Adrenal gland (tissue), 12 donors: ENCODE data around the gene LRRTM4. TPM values are rescaled to one million over a fixed set of nuclear protein-coding genes. Genes with fewer than 3 reads are reported as not detected.

Experiments used
- DNase-seq, 7 donors: peaks; one replicate each; pipeline ENCODE4 v3.0.0-alpha.2; 2019 to 2020
- H3K27ac ChIP-seq, 5 donors: fragments of 200-600 bp; sonication (generic) in 4 of 5; 1 replicate in 3 of 5; 2 replicates in 2 of 5; pipeline versions ENCODE4 v1.5.1 to v1.8.0; 2016 to 2020; ENCODE audit warnings: mild to moderate bottlenecking in 1 of 5
- H3K27me3 ChIP-seq: fragments of 200-600 bp; 2 replicates; pipeline ENCODE4 v1.8.0; 2021
- H3K36me3 ChIP-seq, 2 donors: fragments of 200-600 bp; replicated peaks in 1 of 2; 1 replicate in 1 of 2; 2 replicates in 1 of 2; pipeline versions ENCODE4 v1.5.1 to v1.8.0; 2018 to 2022
- H3K4me1 ChIP-seq, 2 donors: fragments of 200-600 bp; replicated peaks in 1 of 2; 1 replicate in 1 of 2; 2 replicates in 1 of 2; pipeline versions ENCODE4 v1.5.1 to v1.8.0; 2018 to 2021
- H3K4me3 ChIP-seq, 4 donors: fragments of 200-600 bp; sonication (generic) in 3 of 4; one replicate each; pipeline ENCODE4 v1.5.1; 2016 to 2018
- H3K9me3 ChIP-seq, 3 donors: fragments of 200-600 bp; sonication (generic) in 1 of 3; replicated peaks in 1 of 3; 1 replicate in 2 of 3; 2 replicates in 1 of 3; pipeline versions ENCODE4 v1.5.1 to v1.8.0; 2016 to 2021
- CTCF ChIP-seq, 6 experiments: fragments of 450-650 bp in 4 of 6; fragments of 200-600 bp in 2 of 6; sonication (generic) in 1 of 6; IDR thresholded peaks; 1 replicate in 5 of 6; 2 replicates in 1 of 6; pipeline versions ENCODE4 v1.5.1 to v1.8.0; 2016 to 2021; ENCODE audit warnings: antibody characterized with exemption in 6 of 6, mild to moderate bottlenecking in 2 of 6, moderate library complexity in 1 of 6
- POLR2A ChIP-seq, 2 donors: fragments of 450-650 bp; IDR thresholded peaks; one replicate each; pipeline ENCODE4 v1.6.1; 2017; ENCODE audit warnings: antibody characterized with exemption in 2 of 2, mild to moderate bottlenecking in 2 of 2, moderate library complexity in 1 of 2
- WGBS, 4 donors: extraction: QIAGEN DNeasy Blood & Tissue Kit in 2 of 4; methylation state at CpG; one replicate each; pipeline versions ENCODE4 v1.1.5 to v1.1.7; 2013 to 2017; 5-methylcytosine and 5-hydroxymethylcytosine counted together
- intact Hi-C, 2 donors: fragments of 100-400 bp; cut with DNase I; formaldehyde crosslinking; loops; one replicate each; pipeline versions ENCODE4 v1.14.1 to v1.15.0; 2022 to 2023
- polyA plus RNA-seq, 3 donors: library from polyadenylated mRNA; stranded (reverse); fragments of 200-250 nt in 2 of 3; fragments of 350-450 nt in 1 of 3; fragmentation: Illumina TruSeq in 1 of 3; extraction: RNeasy Lipid Tissue Mini Kit (QIAGEN cat#74804) in 1 of 3; gene quantifications; one replicate each; pipeline ENCODE4 v1.2.3, GENCODE V29; 2013 to 2014
- total RNA-seq, 9 donors: library from RNA; depleted of rRNA in 4 of 9; stranded (reverse); fragments of >200 nt in 4 of 9; fragments of 120-200 nt in 1 of 9; fragmentation: NEBNext Ultra II Directional in 1 of 9; extraction: Animal tissue kit (Norgen Biotek cat#: 25700) in 1 of 9; gene quantifications; one replicate each; pipeline versions ENCODE4 v1.1.0 to v1.2.4, GENCODE V29; 2013 to 2023
- donor health status: healthy with polysubstance abuse.
- donor health status: Bipolar disorder and iron deficiency.
- donor health status: DM: yes; HTN: yes; CAD: no.
- donor health status: DM: no; HTN: no; CAD: no.
- donor health status: DM: no; HTN: no; CAD: no.
- donor health status: DM: yes; HTN: yes; CAD: no.

LRRTM4 gene
- total and polyA plus RNA-seq, 12 donors: 0.07 to 0.67 (median 0.43) TPM; not detected in 4

GRCh38 chr2:77301441-77301840, 220.7 kb downstream of the LRRTM4 start:
- Histone ChIP-seq H3K27me3 (no peaks in the 10 kb centered on the region), H3K27ac (no peak overlapping the region), H3K36me3 (no peaks in the 10 kb centered on the region), H3K4me3 (no peak overlapping the region), H3K9me3 (no peaks in the 10 kb centered on the region), H3K4me1 (no peaks in the 10 kb centered on the region)
- 28 to 63% (median 46%) methylated on average over 1 of the region's 1 CpG for WGBS, 4 donors
- no peak for DNase-seq
- TF ChIP-seq POLR2A (IDR thresholded peaks at IDR 0.05): no peak
- no peak for TF ChIP-seq CTCF (IDR thresholded peaks at IDR 0.05)
- intact Hi-C loops: no loop called here

- no peak for DNase-seq
Measured at GRCh38 chr2:77296791-77297190, 225.4 kb downstream of the LRRTM4 start.

GRCh38 chr2:77294474-77294873, 227.7 kb downstream of the LRRTM4 start:
- no peak for DNase-seq
- intact Hi-C loops: no loop called here
- Histone ChIP-seq H3K4me1 (no peaks in the 10 kb centered on the region), H3K9me3 (no peaks in the 10 kb centered on the region), H3K4me3 (no peak overlapping the region), H3K27ac (no peak overlapping the region), H3K36me3 (no peaks in the 10 kb centered on the region), H3K27me3 (no peaks in the 10 kb centered on the region)
- 53 to 67% (median 59%) methylated on average over 2 of the region's 2 CpGs for WGBS, 4 donors
- TF ChIP-seq POLR2A (IDR thresholded peaks at IDR 0.05) (no peak), CTCF (IDR thresholded peaks at IDR 0.05) (no peak)

More at GRCh38 chr2:77296791-77297190, 225.4 kb downstream of the LRRTM4 start:
- 70 to 79% (median 79%) methylated on average over 5 of the region's 5 CpGs for WGBS, 4 donors
- TF ChIP-seq CTCF (IDR thresholded peaks at IDR 0.05) (no peak), POLR2A (IDR thresholded peaks at IDR 0.05) (no peak)
- intact Hi-C loops: no loop called here
- no peaks in the 10 kb centered on the region for H3K27me3 ChIP-seq
- no peaks in the 10 kb centered on the region for H3K4me1 ChIP-seq
- no peaks in the 10 kb centered on the region for H3K36me3 ChIP-seq
- H3K9me3 ChIP-seq: no peaks in the 10 kb centered on the region
- H3K27ac ChIP-seq: no peak overlapping the region
- H3K4me3 ChIP-seq: no peak overlapping the region

- 38 to 59% (median 47%) methylated on average over 1 of the region's 1 CpG for WGBS, 4 donors
- H3K36me3 ChIP-seq: no peaks in the 10 kb centered on the region
- intact Hi-C loops: no loop called here
Measured at GRCh38 chr2:77284353-77284752, 237.8 kb downstream of the LRRTM4 start.

More at GRCh38 chr2:77284353-77284752, 237.8 kb downstream of the LRRTM4 start:
- TF ChIP-seq CTCF (IDR thresholded peaks at IDR 0.05) (no peak), POLR2A (IDR thresholded peaks at IDR 0.05) (no peak)
- no peak overlapping the region for H3K4me3 ChIP-seq
- no peak overlapping the region for H3K27ac ChIP-seq
- no peaks in the 10 kb centered on the region for H3K27me3 ChIP-seq
- no peak for DNase-seq
- no peaks in the 10 kb centered on the region for H3K9me3 ChIP-seq
- no peaks in the 10 kb centered on the region for H3K4me1 ChIP-seq
